Gastrocnemius medialis (tissue), 4 donors: ENCODE results near the gene RADIL.

ENCODE experiments used
- POLR2A ChIP-seq, 2 donors: fragments of 450-650 bp; IDR thresholded peaks; one replicate each; pipeline ENCODE4 v1.6.1; 2017; ENCODE audit warnings: antibody characterized with exemption in 2 of 2, mild to moderate bottlenecking in 2 of 2, moderate library complexity in 2 of 2
- TF ChIP-seq, protein P1 (sequence below), 5 experiments: fragments of 450-650 bp in 3 of 5; fragments of 200-600 bp in 2 of 5; sonication (generic) in 2 of 5; IDR thresholded peaks in 4 of 5; conservative IDR thresholded peaks in 1 of 5; 1 replicate in 4 of 5; 2 replicates in 1 of 5; pipeline ENCODE4 v1.5.1; 2016 to 2019; ENCODE audit warnings: antibody characterized with exemption in 5 of 5, mild to moderate bottlenecking in 3 of 5, moderate library complexity in 3 of 5

DNA sequence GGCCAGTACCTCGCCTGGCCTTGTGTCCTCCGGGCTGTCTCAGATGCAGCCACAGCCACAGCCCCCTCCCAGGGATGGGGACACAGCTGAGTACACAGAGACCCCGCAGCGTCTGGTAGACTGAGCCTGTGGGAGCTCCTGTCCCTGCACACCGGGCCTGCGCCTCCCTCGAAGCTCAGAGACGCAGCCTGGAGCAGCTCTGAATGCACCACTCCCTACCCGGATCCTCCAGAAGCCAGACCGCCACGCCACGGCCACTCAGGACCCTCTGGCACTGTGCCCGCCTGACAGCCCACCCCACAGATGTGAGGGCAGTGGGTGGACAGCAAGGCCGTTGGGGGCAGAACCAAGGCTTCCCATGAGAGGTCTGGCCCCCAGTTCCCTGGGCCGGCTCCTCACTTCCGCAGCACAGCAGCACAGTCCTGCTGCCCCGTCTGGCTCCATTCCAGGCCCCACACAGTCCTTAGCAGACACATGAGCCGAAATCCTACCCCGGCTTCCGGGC is 62.5 kb downstream of the RADIL start:
- TF ChIP-seq, protein P1, sequence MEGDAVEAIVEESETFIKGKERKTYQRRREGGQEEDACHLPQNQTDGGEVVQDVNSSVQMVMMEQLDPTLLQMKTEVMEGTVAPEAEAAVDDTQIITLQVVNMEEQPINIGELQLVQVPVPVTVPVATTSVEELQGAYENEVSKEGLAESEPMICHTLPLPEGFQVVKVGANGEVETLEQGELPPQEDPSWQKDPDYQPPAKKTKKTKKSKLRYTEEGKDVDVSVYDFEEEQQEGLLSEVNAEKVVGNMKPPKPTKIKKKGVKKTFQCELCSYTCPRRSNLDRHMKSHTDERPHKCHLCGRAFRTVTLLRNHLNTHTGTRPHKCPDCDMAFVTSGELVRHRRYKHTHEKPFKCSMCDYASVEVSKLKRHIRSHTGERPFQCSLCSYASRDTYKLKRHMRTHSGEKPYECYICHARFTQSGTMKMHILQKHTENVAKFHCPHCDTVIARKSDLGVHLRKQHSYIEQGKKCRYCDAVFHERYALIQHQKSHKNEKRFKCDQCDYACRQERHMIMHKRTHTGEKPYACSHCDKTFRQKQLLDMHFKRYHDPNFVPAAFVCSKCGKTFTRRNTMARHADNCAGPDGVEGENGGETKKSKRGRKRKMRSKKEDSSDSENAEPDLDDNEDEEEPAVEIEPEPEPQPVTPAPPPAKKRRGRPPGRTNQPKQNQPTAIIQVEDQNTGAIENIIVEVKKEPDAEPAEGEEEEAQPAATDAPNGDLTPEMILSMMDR (IDR thresholded peaks at IDR 0.05 in 4 of 5, conservative IDR thresholded peaks at IDR 0.05 in 1 of 5), result no peak
- no peak for TF ChIP-seq POLR2A (IDR thresholded peaks at IDR 0.05)
